Sigmoid colon (tissue), 4 donors: Measurements from ENCODE around the gene TMPRSS9.
"Not testable (repeated sequence)": the region's sequence is repeated elsewhere in the genome, so short reads cannot be mapped to it uniquely, and the experiment has no call there.

Experiments
- CTCF ChIP-seq, 4 experiments: fragments of 450-650 bp in 3 of 4; fragments of 200-600 bp in 1 of 4; IDR thresholded peaks; one replicate each; pipeline ENCODE4 v1.5.1; 2016 to 2019; ENCODE audit warnings: antibody characterized with exemption in 4 of 4, mild to moderate bottlenecking in 3 of 4, moderate library complexity in 2 of 4
- POLR2A ChIP-seq, 2 donors: fragments of 450-650 bp; IDR thresholded peaks; one replicate each; pipeline ENCODE4 v1.6.1; 2016; ENCODE audit warnings: antibody characterized with exemption in 2 of 2, mild to moderate bottlenecking in 2 of 2, moderate library complexity in 2 of 2
- POLR2AphosphoS5 ChIP-seq, 4 donors: sonication (generic); formaldehyde crosslinking; IDR thresholded peaks; one replicate each; pipeline ENCODE4 v1.6.1; 2017; ENCODE audit warnings: antibody characterized with exemption in 4 of 4

GRCh38 chr19:2397173-2397572 is 37.1 kb downstream of the TMPRSS9 start:
- not testable (repeated sequence) for TF ChIP-seq CTCF, POLR2A, POLR2AphosphoS5 (IDR thresholded peaks at IDR 0.05)
